AG10803 (cell line): ENCODE data around the gene OR10H4.

Experiments
- DNase-seq: peaks from one replicate; pipeline ENCODE4 v3.0.0; 2010; ENCODE audit warnings: low read depth
- H3K4me3 ChIP-seq: 2 replicates; pipeline ENCODE4 v1.5.1; 2011; ENCODE audit warnings: mild to moderate bottlenecking, low read length, control low read depth
- TF ChIP-seq, protein P1 (sequence below): conservative IDR thresholded peaks from 2 replicates; pipeline ENCODE4 v1.5.1; 2011; ENCODE audit warnings: mild to moderate bottlenecking, low read length, control low read depth, inconsistent platforms

OR10H4 gene

DNA sequence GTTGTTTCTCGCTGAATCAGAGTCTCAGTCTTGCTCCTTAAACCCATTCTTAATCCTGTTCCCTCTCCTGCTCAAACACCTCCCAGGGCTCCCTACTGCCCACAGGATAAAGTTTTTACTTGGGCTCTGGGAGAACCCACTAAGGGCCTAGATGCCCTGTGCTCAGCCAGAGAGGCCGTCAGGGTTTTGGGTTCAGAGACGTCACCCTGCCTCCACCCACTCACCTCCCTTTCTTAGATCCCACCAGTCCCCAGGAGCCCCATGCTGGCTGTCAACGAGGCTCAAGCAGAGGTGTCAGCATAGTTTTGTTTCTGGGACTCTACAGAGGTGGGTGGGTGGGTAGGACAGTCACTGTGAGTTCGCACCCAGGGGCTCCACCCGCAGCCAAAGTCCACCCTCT is 35.4 kb upstream of the OR10H4 start:
- TF ChIP-seq, protein P1, sequence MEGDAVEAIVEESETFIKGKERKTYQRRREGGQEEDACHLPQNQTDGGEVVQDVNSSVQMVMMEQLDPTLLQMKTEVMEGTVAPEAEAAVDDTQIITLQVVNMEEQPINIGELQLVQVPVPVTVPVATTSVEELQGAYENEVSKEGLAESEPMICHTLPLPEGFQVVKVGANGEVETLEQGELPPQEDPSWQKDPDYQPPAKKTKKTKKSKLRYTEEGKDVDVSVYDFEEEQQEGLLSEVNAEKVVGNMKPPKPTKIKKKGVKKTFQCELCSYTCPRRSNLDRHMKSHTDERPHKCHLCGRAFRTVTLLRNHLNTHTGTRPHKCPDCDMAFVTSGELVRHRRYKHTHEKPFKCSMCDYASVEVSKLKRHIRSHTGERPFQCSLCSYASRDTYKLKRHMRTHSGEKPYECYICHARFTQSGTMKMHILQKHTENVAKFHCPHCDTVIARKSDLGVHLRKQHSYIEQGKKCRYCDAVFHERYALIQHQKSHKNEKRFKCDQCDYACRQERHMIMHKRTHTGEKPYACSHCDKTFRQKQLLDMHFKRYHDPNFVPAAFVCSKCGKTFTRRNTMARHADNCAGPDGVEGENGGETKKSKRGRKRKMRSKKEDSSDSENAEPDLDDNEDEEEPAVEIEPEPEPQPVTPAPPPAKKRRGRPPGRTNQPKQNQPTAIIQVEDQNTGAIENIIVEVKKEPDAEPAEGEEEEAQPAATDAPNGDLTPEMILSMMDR, result no peak
- no peak overlapping the region for H3K4me3 ChIP-seq
- no peak for DNase-seq

- no peak for DNase-seq
- H3K4me3 ChIP-seq, result no peak overlapping the region
- TF ChIP-seq, protein P1, result no peak
Measured at GRCh38 chr19:15913830-15914229, 35.0 kb upstream of the OR10H4 start.

DNA sequence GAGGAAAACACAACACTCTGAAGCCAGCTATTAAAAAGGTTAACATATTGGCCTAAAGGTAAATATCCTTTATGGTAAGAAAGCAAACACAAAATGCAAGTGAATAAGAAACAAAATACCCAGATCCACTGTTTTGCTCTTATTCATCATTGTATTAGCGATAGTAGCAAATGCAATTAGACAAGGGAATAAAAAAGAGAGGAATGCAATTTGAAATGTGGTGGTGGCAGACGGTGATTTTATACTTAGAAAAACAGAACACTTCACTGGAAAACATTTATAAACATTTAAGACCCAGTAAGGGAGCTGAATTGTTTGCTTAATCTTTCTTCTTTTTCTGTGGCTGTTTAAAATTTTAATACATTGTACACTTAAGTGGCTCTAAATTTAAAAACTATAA is 33.7 kb upstream of the OR10H4 start:
- no peak for DNase-seq
- H3K4me3 ChIP-seq, result no peak overlapping the region
- TF ChIP-seq, protein P1, result no peak

DNA sequence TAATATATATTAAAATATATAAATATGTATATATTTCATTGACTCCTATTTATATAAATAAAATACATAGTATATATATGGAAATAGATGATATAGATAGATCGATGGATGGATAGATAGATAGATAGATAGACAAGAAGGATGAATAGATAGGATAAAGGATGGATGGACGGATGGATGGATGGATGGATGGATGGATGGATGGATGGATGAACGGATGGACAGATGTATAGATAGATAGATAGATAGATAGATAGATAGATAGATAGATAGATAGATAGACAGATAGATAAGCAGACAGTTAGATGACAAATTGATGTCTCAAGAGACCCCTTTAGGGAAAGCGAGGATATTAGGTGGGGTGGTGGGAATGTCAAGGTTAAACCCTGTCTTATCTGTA is 29.6 kb upstream of the OR10H4 start:
- H3K4me3 ChIP-seq, result no peak overlapping the region
- TF ChIP-seq, protein P1, result no peak
- DNase-seq, result no peak

DNA sequence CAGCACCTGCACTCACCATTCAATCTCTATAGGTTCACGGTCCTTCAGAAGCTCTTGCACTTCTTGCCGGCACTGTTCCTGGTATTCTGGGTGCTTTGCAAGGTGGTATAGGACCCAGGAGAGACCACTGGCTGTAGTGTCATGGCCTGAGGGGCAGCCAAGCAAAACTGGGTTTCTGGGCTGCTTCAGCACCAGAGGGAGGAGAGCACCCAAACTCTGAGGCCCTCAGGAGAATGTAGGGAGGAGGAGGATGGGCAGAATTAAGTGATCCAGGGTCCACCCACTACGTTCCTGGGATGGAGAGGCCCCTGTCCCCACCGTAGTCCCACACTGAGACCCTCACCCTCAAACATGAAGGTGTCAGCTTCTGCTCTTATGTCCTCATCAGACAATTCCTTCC is 26.8 kb upstream of the OR10H4 start:
- TF ChIP-seq, protein P1, result no peak
- no peak overlapping the region for H3K4me3 ChIP-seq
- DNase-seq, result no peak

GRCh38 chr19:15923702-15924101 is 25.1 kb upstream of the OR10H4 start:
- TF ChIP-seq, protein P1, result no peak
- DNase-seq, result no peak
- H3K4me3 ChIP-seq, result no peak overlapping the region

GRCh38 chr19:15926484-15926883 is 22.3 kb upstream of the OR10H4 start:
- no peak overlapping the region for H3K4me3 ChIP-seq
- TF ChIP-seq, protein P1, result no peak
- DNase-seq, result no peak
